Sigmoid colon (tissue), 3 donors: Measurements from ENCODE around the gene INPP5D.

Experiments
- CTCF ChIP-seq, 4 experiments: fragments of 450-650 bp in 3 of 4; fragments of 200-600 bp in 1 of 4; IDR thresholded peaks; one replicate each; pipeline ENCODE4 v1.5.1; 2016 to 2019; ENCODE audit warnings: antibody characterized with exemption in 4 of 4, mild to moderate bottlenecking in 3 of 4, moderate library complexity in 2 of 4
- POLR2A ChIP-seq, 2 donors: fragments of 450-650 bp; IDR thresholded peaks; one replicate each; pipeline ENCODE4 v1.6.1; 2016; ENCODE audit warnings: antibody characterized with exemption in 2 of 2, mild to moderate bottlenecking in 2 of 2, moderate library complexity in 2 of 2

- no peak for TF ChIP-seq POLR2A (IDR thresholded peaks at IDR 0.05)
- TF ChIP-seq CTCF (IDR thresholded peaks at IDR 0.05), result no peak
These were observed 3.1 kb upstream of the INPP5D start for GRCh38 chr2:233056961-233057605.
